ENCODE measurements around the gene FSTL5. TPM values are rescaled to one million over a fixed set of nuclear protein-coding genes. Genes with fewer than 3 reads are reported as not detected.
"Not testable (repeated sequence)": the region's sequence is repeated elsewhere in the genome, so short reads cannot be mapped to it uniquely, and the experiment has no call there.

The FSTL5 gene
- polyA plus RNA-seq (ENCODE audit: insufficient read length in 4 of 4) = 1 to 10 TPM; 2.9 to 3.8 (median 3.2) TPM

DNA sequence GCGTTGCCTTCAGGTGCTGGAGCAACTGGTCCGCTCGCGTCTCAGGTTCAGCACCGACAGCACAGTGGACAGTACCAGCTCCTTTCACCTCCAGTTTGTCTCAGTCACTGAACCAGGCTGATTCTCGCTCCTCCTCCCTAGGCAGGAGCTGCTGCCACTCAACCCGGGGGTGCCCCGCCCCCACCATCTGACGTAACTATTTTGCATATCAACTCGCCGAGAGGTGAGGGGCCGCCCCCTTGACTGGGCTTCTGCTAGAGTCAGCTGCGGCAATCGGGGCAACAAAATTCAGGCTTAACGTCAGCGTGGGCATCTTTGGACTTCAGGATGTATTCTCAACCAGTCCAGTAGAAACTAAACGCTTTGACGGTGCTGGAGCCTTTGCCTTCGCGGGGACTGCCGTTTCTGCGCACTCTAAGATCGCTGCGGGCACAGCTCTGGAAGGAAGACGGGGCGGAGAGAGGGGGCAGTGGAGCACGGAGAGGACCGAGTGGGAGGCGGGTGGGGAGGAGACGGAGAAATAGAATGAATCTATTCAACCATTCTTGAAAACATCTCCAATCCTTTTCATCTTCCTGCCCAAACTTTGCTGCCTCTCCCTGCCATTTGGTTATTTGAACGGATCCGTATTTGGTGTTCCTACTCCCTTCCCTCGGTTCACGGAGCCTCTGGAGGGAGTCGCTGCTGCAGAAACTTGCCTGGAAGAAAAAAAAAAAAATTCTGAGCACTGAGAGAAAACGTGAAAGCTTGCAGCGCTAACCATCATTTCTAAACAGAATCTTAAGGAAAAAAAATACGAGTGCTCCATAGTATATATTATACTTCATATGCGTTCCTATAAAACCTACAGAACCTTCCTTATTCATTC lies at the start of gene FSTL5:
TSS of gene FSTL5 (minus strand) at position 109 of the 868 bp plus-strand sequence. CDS start 52,604 bp downstream, outside the sequence.
- peak; percentile 39 to 80 (median 66) for DNase-seq (ENCODE audit: low read depth in 4 of 4, low spot score in 3 of 4)

DNA sequence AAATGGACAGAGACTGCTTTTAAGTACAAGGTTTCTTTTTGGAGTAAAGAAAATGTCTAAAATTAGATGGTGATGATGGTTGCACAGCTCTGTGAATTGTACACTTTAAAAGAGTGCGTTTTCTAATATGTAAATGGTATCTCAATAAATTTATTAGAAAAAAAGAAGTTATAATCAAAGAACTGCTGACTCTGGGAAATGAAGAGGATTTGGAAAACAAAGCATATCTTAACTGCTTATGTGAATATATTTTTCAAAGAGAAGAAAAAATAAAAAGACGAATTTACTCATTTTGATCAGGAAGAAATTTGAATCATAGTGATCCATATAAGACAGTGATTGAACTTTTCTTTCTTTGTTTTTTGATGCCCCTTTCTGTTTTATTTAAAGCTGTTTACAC lies 45.9 kb upstream of the FSTL5 start:
- no peak for DNase-seq (ENCODE audit: low read depth in 4 of 4, low spot score in 3 of 4)

DNA sequence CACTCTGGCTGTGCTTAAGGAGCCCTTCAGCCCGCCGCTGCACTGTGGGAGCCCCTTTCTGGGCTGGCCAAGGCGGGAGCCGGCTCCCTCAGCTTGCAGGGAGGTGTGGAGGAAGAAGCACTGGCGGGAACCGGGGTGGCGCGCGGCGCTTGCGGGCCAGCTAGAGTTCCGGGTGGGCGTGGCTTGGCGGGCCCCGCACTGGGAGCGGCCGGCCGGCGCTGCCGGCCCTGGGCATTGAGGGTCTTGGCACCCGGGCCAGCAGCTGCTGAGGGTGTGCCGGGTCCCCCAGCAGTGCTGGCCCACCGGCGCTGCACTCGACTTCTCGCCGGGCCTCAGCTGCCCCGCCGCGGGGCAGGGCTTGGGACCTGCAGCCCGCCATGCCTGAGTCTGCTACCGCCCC lies 39.7 kb upstream of the FSTL5 start:
- DNase-seq (ENCODE audit: low read depth in 4 of 4, low spot score in 3 of 4) = not testable (repeated sequence)

DNA sequence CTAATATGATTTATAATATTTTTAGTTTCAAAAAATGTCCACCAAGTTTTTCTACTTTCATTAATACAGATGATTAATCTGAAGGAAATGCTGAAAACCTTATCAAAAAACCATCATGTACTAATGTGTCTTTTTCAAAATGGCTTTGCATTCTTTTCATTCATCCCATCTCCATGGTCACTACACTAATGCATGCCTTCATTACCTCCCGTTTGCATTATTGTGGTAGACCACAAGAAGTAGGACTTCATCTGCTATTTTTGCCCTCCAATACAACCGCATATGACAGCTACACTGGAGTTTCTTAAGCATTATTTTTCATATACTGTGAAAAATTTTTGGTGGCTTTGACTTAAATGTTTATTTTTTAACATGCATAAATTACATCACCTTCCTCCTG lies 37.9 kb upstream of the FSTL5 start:
- DNase-seq (ENCODE audit: low read depth in 4 of 4, low spot score in 3 of 4) = no peak

DNA sequence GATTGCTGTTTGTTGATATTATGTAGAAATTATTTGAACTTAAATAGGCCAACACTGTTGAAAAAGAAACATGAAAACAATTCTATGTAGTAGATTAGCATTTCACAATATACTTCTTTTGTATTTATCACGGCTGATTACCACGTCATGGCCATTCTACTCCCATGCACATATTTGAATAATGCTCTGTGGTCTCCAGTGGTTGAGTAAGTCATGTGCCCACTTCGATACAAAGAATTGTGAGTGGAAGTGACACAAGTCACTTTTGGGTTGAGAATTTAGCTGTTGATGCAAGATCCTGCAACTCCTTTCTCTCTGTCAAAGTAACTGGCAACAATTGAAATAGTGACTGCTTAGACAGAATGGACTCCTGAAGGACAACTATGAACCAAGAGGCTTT lies 6.7 kb upstream of the FSTL5 start:
- DNase-seq (ENCODE audit: low read depth in 4 of 4, low spot score in 3 of 4) = no peak

DNA sequence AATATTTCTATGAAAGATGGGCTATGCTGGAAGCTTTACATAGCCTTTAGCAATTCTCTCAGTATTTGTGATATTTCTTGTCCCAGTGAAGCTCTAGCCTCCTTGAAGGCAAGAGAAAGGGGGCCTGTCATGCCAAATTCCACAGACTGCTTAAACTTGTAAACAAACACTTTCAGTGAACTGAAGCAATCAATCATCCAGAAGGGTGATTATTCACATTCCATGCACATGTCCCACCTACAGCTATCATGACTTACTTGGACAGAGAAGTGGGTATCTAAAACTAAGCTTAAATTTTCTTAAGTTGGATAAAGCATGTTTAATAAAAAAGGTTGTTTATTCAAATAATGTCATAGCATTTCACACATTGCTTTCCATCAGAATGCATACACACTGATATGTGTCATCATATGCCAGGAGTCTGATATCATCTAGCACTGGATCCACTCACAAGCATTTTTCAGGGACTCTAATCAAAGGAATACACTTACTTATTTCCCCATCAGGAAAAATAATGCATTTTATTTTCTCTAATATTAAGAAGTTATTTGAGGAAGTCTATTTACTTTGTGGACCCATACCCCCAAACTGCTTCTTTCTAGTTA lies 1.2 kb upstream of the FSTL5 start:
- DNase-seq (ENCODE audit: low read depth in 4 of 4, low spot score in 3 of 4) = no peak

DNA sequence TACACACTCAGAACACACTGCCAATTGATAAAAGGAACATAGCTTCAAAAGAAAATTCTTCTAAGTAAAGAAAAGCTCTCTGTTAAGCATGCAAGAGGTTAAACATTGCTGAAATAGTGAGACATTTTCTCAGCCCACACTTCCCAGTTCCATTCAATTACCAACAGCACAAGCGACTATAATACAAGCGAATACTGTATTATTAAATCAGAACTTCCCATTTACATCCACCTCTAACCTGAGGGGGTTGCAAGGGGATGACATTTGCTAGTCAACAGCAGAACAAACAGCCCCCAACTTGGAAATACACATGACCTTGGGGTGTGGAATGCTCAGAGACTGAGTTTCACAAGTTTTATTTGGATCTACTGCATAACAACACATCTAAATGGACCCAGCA lies 1.1 kb downstream of the FSTL5 start:
- no peak for DNase-seq (ENCODE audit: low read depth in 4 of 4, low spot score in 3 of 4)

DNA sequence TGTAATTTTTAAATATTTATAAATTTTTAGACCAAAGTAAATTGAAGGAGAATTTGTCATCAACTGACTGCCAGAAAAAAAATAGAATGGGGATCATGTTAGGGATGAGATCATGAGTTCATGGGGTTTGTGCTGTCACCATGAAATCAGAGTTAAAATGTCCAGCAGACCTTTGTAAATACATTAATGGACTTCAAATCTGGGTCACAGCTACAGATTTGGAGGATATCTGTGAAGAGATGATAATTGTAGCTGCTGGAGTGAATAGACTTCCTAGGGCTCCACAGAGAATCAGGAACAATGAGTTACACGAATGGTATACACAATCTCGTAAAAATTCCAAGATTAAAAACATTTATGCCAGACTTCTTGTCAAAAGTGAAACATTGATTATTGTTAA lies 6.6 kb downstream of the FSTL5 start:
- no peak for DNase-seq (ENCODE audit: low read depth in 4 of 4, low spot score in 3 of 4)

DNA sequence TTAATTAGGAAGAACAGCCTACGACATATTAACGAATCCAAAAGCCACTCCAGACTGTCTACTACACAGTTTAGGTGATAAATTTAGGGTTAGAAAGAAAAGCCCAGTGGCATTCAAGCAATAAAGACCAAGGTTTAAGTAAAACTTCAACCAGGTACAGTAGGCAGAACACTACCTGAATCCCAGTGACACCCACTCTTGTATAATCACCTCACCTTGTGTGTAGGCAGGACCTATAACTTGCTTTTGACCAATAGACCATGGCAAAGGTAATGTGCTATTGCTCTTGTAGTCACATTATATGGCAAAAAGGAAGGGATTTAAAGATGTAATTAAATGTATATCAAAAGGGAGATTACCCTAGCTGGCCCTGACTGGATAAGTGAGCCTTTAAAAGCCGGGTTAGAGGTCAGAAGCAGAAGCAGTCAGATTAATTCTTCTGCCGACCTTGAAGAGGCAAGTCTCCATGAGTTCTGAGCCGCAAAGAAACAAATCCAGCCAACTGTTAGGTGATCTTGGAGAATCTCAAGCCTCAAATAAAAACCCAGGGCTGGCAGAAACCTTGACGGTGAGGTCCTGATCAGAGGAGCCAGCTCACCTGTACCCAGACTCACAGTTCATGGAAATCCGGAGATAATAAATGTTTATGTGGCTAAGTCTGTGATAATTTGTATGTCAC lies 8.8 kb downstream of the FSTL5 start:
- no peak for DNase-seq (ENCODE audit: low read depth in 4 of 4, low spot score in 3 of 4)

DNA sequence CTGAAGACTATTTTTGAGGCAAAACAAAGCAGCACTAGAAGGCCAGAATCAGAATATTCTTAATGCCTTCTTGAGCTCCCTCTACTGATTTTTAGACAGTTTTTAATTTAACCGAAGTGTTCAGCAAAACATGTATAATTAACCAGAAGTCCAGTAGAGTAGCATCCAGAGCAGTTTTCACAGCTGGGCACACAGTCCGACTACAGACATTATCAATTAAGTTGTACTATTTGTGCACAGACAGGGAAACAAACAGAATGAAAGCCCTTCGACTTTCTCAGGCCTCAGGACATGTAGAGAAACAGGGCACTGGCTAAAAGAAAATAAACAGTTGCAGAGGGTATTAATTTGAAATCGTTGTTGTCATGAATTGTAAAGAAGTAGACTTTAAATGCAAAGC lies 11.9 kb downstream of the FSTL5 start:
- DNase-seq (ENCODE audit: low read depth in 4 of 4, low spot score in 3 of 4) = no peak

DNA sequence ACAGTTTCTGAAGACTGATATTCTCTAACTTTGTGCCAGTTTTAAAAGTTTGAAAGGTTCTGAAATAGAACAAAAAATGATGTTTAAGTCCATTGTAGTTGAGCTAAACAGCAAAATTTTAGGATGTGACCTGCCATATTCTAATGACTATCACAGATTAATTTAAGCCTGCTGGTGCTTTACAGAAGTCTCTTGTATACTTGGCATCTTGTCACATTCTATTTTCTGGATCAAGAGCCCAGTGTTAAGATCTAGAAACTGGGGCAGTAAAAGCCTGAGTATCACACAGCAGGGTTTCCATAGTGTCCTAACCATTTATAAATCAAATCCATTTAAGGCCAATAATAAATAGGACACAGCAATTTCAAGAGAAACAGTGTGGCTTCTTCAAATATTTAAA lies 12.4 kb downstream of the FSTL5 start:
- DNase-seq (ENCODE audit: low read depth in 4 of 4, low spot score in 3 of 4) = no peak

DNA sequence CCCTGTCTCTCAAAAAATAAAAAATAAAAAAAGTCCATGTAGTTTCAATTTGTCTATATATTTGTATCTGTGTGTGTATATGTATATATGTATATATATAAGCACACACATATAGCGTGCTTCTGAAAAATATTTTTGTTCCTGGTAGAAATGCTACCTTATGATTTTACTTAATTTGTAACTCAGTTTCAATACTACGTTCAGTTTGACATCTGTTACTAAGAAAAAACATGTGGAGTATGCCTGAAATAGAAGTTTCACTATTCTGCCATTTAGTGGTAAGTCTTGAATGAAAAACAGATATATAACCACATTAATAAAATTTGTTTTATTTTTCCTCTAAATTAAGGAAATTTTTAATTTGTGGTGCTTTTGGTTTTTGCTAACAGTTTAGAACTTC lies 14.2 kb downstream of the FSTL5 start:
- no peak for DNase-seq (ENCODE audit: low read depth in 4 of 4, low spot score in 3 of 4)

DNA sequence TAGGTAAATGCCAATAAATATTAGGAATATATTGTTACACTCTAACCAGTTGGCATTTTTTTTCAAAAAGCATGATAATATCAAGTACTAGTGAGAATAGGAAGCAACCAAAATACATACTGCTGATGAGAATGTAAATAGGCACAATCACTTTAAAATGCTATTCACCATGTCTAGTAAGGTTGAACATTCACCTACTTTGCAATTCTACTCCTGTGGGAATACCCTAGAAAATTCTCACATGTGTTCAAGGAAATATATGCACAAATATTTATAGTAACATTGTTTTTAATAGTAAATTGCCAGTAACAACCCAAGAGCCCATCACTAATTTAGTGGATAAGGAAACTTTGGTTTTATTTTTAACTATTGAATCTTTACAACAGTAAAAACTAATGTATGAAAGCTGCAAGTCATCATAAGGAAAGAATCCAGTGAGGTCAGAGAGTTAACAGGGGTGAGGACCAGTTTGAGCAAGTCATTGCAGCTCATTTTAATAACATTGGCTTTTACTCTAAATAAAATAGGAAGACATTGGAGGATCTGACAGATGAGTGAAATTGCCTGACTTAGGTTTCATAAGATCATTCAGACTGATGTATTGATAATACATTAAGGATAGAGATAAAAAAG lies 23.6 kb downstream of the FSTL5 start:
- no peak for DNase-seq (ENCODE audit: low read depth in 4 of 4, low spot score in 3 of 4)

DNA sequence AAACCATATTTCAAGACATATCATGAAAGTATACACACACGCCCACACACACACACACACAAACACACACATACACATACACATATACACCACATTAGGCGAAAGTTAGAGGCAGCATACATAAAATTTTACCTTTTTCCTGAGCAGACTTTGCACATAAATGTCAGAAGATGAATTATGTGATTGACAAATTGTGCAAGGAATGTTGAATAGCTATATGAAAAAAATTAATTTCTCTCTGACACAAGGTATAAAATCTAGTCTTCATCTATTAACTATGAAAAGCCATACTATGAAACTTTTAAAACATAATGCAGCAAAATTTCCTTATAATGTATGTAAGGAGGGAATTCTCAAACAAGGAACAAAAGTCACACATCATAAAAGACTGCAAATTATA lies 24.4 kb downstream of the FSTL5 start:
- no peak for DNase-seq (ENCODE audit: low read depth in 4 of 4, low spot score in 3 of 4)

DNA sequence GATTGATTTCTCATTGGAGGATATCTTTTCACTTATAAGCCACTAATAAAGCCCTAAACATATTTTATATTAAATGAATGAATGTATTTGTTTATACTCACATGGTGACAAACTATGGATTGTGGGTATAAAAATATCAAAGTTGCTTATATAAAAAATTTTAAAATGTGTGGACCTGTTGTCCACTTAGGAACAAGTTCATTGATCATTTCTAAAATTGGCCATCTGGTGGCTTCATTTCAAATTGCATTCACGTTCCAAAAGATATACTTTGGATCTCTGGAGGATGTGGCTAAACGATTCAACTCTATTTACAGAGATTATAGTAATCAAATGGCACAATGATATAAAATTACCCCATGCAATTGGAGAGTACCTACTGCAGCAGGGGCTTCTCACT lies 32.5 kb downstream of the FSTL5 start:
- no peak for DNase-seq (ENCODE audit: low read depth in 4 of 4, low spot score in 3 of 4)

DNA sequence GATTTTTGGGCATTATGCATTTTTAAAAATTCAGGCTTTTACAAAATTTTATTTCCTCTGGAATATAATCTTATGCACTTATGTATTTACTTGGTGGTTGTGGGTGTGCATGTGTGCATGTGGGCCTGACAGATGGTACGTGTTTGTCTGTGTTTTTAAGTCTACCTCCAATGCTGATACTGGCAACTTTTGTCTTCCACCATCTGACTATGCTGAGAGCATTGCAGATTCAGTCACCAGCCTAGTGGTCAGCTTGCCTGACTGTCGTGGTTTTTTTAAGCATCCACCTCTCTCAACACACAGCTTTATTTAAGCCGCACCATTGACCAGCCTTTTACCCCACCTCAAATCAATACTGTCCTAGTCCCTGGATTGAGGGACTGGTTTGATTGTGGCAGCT lies 37.1 kb downstream of the FSTL5 start:
- no peak for DNase-seq (ENCODE audit: low read depth in 4 of 4, low spot score in 3 of 4)

DNA sequence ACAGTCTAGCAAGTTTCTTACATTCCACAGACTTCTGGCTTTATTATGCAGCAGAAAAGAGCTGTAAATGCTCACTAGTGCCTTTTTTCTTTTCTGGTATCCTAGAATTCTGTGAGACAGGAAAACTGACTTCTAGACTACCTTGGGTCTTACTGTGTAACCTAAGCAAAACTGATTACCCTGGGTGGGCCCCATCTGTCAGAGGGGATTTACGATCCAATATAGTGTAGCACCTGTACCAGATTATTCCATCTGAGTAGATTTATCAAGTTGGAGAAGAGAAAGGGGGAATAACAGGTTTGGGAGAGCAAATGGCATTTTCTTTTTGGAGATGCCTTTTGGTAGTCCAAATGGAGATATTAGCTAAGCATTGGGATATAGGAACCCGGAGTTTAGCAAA lies 46.7 kb downstream of the FSTL5 start:
- DNase-seq (ENCODE audit: low read depth in 4 of 4, low spot score in 3 of 4) = no peak

DNA sequence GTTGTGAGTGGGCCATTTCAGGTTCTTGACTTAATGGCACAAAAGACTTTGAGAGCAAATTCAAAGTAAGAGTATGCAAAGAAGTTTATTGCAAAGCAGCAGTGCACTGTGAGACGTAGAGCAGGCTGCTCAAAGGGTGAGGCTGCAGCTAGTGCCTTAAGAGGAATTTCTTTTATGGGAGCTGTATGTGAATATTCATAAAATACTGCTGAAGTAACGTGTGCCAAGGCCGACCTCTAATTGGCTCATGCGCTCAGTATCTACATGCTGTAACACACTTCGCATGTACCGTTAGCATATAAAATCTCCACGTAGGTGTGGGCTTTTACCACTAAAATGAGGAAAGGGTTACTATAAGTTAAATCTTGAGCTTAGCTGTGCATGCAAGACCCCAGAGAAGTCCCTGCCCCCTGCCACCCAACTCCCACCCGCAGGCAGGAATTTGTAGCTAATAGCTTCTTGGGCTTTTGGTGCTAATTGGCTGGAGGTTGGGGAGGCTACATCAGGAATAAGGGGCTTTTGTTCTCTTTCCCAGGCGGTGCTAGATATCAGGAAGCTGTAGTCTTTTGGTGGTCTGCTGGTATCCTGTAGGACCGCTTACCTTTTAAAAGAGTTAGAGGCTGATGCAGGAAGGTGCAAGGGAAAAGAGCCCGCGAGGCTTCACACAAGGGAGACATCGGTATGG lies 47.6 kb downstream of the FSTL5 start:
- DNase-seq (ENCODE audit: low read depth in 4 of 4, low spot score in 3 of 4) = no peak

DNA sequence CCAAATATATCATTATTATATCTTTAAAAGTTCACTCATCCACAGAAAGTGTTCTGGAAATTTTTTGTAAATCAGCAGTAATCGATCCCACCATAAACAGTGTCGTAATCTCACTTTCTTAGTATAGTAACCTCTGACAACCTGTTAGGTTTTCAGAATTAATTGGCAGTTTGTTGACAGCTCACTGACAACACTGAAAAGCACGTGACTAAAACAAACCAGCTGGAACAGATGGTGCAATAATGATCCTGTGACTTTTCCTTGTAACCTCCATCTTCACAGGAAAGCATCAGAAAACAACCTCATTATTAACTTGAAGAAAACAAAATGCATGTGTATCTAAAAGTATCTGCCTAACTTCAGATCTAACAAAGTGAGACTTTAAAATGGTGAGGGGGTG lies 48.5 kb downstream of the FSTL5 start:
- DNase-seq (ENCODE audit: low read depth in 4 of 4, low spot score in 3 of 4) = no peak

DNA sequence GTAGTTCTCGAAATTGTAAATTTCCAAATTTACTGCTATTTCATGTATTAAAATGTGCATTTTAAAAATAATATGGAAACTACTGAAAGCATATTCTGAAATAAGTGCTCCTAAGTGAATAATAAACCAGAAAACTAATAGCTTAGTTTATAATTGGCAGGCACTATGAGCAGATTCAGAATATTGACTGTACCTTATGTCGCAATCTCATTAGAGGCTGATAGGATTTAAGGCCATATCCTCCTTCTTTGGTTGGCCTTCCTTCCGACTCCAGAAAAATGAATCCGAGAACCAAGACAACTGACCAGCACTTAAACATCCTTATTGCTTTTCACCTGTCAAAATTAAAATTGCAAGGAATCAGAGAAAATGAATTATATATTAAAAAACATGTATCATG lies 52.7 kb downstream of the FSTL5 start:
- DNase-seq (ENCODE audit: low read depth in 4 of 4, low spot score in 3 of 4) = no peak
